Ishikawa (cell line): ENCODE data around the gene PPP2R5E.
A peak's percentile ranks its signal among the peaks of the same experiment; 100 is the strongest.

ENCODE experiments used
- CEBPB ChIP-seq: IDR thresholded peaks from 2 replicates; pipeline ENCODE4 v1.6.1; 2012
- CREB1 ChIP-seq: IDR thresholded peaks from 2 replicates; pipeline ENCODE4 v1.6.1; 2012; ENCODE audit warnings: low read depth
- EGR1 ChIP-seq: IDR thresholded peaks from 2 replicates; pipeline ENCODE4 v1.6.1; 2012
- EP300 ChIP-seq: IDR thresholded peaks from 2 replicates; pipeline ENCODE4 v1.6.1; 2012; ENCODE audit warnings: borderline replicate concordance
- FOXM1 ChIP-seq: IDR thresholded peaks from 2 replicates; pipeline ENCODE4 v1.6.1; 2012; ENCODE audit warnings: low read depth, borderline replicate concordance
- MAX ChIP-seq: IDR thresholded peaks from 2 replicates; pipeline ENCODE4 v1.6.1; 2012
- NFIC ChIP-seq: IDR thresholded peaks from 2 replicates; pipeline ENCODE4 v1.6.1; 2012
- RAD21 ChIP-seq: IDR thresholded peaks from 2 replicates; pipeline ENCODE4 v1.6.1; 2012; ENCODE audit warnings: low read depth
- REST ChIP-seq: IDR thresholded peaks from 2 replicates; pipeline ENCODE4 v1.6.1; 2012; ENCODE audit warnings: low read depth, mild to moderate bottlenecking
- TAF1 ChIP-seq: IDR thresholded peaks from 2 replicates; pipeline ENCODE4 v1.6.1; 2012; ENCODE audit warnings: low read depth, mild to moderate bottlenecking
- TCF12 ChIP-seq: IDR thresholded peaks from 2 replicates; pipeline ENCODE4 v1.6.1; 2012; ENCODE audit warnings: low read depth
- TEAD4 ChIP-seq: IDR thresholded peaks from 2 replicates; pipeline ENCODE4 v1.6.1; 2012
- USF1 ChIP-seq: IDR thresholded peaks from 2 replicates; pipeline ENCODE4 v1.6.1; 2012
- YY1 ChIP-seq: IDR thresholded peaks from 2 replicates; pipeline ENCODE4 v1.6.1; 2012; ENCODE audit warnings: low read depth
- ZBTB7A ChIP-seq: IDR thresholded peaks from 2 replicates; pipeline ENCODE4 v1.6.1; 2012; ENCODE audit warnings: low read depth

The PPP2R5E gene

GRCh38 chr14:63551332-63551731, 8.2 kb upstream of the PPP2R5E start:
- no peak for TF ChIP-seq USF1
- no peak for TF ChIP-seq TAF1
- no peak for TF ChIP-seq NFIC
- TF ChIP-seq RAD21: no peak
- TF ChIP-seq CREB1: no peak

- no peak for TF ChIP-seq TCF12
- no peak for TF ChIP-seq YY1
- TF ChIP-seq REST: no peak
- no peak for TF ChIP-seq TEAD4
- no peak for TF ChIP-seq MAX
- TF ChIP-seq EP300: no peak
- TF ChIP-seq FOXM1: no peak
- no peak for TF ChIP-seq RAD21
- no peak for TF ChIP-seq ZBTB7A
- TF ChIP-seq CEBPB: no peak
- TF ChIP-seq NFIC: no peak
- TF ChIP-seq EGR1: no peak
Observed at GRCh38 chr14:63547798-63548335, 4.7 kb upstream of the PPP2R5E start.

- TF ChIP-seq NFIC (no peak), USF1 (no peak), CEBPB (no peak), EGR1 (no peak), EP300 (no peak), MAX (no peak), YY1 (no peak), RAD21 (no peak), TAF1 (no peak), REST (no peak), ZBTB7A (no peak), TCF12 (no peak), CREB1 (no peak)
Observed at GRCh38 chr14:63545431-63545830, 2.3 kb upstream of the PPP2R5E start.

- peak; percentile 18; the same call in 1 of the 2 replicates for TF ChIP-seq RAD21
- TF ChIP-seq FOXM1: no peak
Observed at GRCh38 chr14:63544591-63545299, 1.6 kb upstream of the PPP2R5E start.

GRCh38 chr14:63543826-63544406, 739 bp upstream of the PPP2R5E start:
- TF ChIP-seq REST (no peak), CEBPB (no peak), FOXM1 (no peak), TCF12 (no peak), USF1 (no peak), ZBTB7A (0 out of 2 replicates have a peak, but pooled peaks have one; percentile 12)
